Measurements from ENCODE around the gene TAF12. TPM values are rescaled to one million over a fixed set of nuclear protein-coding genes. Genes with fewer than 3 reads are reported as not detected.
"Not testable (repeated sequence)": the region's sequence is repeated elsewhere in the genome, so short reads cannot be mapped to it uniquely, and the experiment has no call there.

Gene TAF12
- polyA plus RNA-seq, 1 experiment: 31.8 TPM

DNA sequence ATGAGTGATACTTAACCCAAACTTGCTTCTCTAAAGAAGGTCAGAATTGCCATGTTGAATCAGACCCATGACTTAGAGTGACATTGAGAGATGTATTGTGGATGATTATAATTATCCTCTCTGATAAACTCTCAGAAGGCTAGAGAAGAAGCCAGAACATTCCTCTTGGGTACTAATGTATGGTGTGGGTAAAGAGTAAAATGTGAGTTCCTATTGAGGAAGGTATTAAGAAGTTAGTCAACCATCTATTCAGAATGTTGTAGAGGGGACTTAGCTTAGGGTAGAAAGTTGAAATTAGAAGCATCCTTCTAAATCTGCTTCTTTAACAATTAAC lies 33.0 kb upstream of the TAF12 start:
- DNase-seq (ENCODE audit: low read depth): no peak
- Histone ChIP-seq H3K27me3 (ENCODE audit: control insufficient read depth, insufficient read depth, low read length) (no peaks in the 10 kb centered on the region), H3K36me3 (ENCODE audit: control insufficient read depth, insufficient read depth, low read length) (no peaks in the 10 kb centered on the region), H3K4me3 (ENCODE audit: low read depth, low read length) (no peak overlapping the region)
- TF ChIP-seq, protein P1, sequence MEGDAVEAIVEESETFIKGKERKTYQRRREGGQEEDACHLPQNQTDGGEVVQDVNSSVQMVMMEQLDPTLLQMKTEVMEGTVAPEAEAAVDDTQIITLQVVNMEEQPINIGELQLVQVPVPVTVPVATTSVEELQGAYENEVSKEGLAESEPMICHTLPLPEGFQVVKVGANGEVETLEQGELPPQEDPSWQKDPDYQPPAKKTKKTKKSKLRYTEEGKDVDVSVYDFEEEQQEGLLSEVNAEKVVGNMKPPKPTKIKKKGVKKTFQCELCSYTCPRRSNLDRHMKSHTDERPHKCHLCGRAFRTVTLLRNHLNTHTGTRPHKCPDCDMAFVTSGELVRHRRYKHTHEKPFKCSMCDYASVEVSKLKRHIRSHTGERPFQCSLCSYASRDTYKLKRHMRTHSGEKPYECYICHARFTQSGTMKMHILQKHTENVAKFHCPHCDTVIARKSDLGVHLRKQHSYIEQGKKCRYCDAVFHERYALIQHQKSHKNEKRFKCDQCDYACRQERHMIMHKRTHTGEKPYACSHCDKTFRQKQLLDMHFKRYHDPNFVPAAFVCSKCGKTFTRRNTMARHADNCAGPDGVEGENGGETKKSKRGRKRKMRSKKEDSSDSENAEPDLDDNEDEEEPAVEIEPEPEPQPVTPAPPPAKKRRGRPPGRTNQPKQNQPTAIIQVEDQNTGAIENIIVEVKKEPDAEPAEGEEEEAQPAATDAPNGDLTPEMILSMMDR (IDR thresholded peaks at IDR 0.05; ENCODE audit: insufficient read depth, low read depth, low read length): no peak
- POLR2A ChIA-PET: no interaction called here
- CTCF ChIA-PET: no interaction called here

DNA sequence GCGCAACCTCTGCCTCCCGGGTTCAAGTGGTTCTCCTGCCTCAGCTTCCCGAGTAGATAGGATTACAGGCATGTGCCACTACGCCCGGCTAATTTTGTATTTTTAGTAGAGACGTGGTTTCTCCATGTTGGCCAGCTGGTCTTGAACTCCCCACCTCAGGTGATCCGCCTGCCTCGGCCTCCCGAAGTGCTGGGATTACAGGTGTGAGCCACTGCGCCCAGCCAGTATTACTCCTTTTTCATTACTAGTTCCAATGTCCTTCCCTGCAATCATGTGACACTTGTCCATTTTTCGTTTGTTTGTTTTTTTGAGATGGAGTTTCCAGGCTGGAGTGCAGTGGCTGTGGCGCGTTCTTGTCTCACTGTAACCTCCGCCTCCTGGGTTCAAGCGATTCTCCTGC lies 30.1 kb upstream of the TAF12 start:
- H3K27me3 ChIP-seq (ENCODE audit: control insufficient read depth, insufficient read depth, low read length); DNase-seq (ENCODE audit: low read depth); CTCF ChIA-PET; H3K36me3 ChIP-seq (ENCODE audit: control insufficient read depth, insufficient read depth, low read length); POLR2A ChIA-PET; H3K4me3 ChIP-seq (ENCODE audit: low read depth, low read length): not testable (repeated sequence)

DNA sequence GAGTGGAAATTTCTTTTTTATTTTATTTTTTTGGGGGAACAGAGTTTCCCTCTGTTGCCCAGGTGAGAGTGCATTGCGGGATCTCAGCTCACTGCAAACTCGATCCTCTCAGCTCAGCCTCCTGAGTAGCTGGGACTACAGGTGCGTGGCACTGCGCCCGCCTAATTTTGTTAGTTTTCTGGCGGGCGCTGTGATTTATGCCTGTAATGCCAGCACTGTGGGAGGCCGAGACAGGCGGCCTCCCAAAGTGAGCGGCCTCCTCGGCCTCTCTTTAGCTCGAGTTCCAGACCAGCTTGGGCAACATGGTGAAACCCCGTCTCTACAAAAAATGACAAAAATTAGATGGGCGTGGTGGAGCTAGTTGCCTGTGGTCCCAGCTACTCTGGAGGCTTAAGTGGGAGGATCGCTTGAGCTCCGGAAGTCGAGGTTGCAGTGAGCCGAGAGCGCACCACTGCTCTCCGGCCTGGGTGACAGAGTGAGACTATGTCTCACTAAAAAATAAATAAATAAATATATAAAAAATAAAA lies 28.4 kb upstream of the TAF12 start:
- CTCF ChIA-PET: interaction anchor here (0.9 to 2.2 kb wide), 3 partner anchors 10 to 206 kb away, joined by 3 to 7 read pairs (median 4); no protein-coding TSS in a partner anchor
- H3K27me3 ChIP-seq (ENCODE audit: control insufficient read depth, insufficient read depth, low read length): no peaks in the 10 kb centered on the region
- no peaks in the 10 kb centered on the region for H3K36me3 ChIP-seq (ENCODE audit: control insufficient read depth, insufficient read depth, low read length)
- TF ChIP-seq, protein P1 (IDR thresholded peaks at IDR 0.05; ENCODE audit: insufficient read depth, low read depth, low read length): no peak
- H3K4me3 ChIP-seq (ENCODE audit: low read depth, low read length): no peak overlapping the region
- no peak for DNase-seq (ENCODE audit: low read depth)
- POLR2A ChIA-PET: interaction anchor here (0.6 kb wide), 1 partner anchor 28 kb away, joined by 8 read pairs; no protein-coding TSS in a partner anchor

GRCh38 chr1:28668956-28669723 lies 26.3 kb upstream of the TAF12 start:
- ChIA-PET POLR2A (interaction anchor here (0.7 to 2.0 kb wide), 2 partner anchors 21 to 67 kb away, joined by 3 to 9 read pairs; partner anchors contain the start of genes RNU11 and YTHDF2), CTCF (interaction anchor here (1.6 kb wide), 1 partner anchor 67 kb away, joined by 5 read pairs; the partner anchor contains the start of gene YTHDF2)
- peak overlapping the region; percentile 88 for H3K4me3 ChIP-seq (ENCODE audit: low read depth, low read length)
- TF ChIP-seq, protein P1 (IDR thresholded peaks at IDR 0.05; ENCODE audit: insufficient read depth, low read depth, low read length): no peak
- no peak for DNase-seq (ENCODE audit: low read depth)
- no peaks in the 10 kb centered on the region for H3K36me3 ChIP-seq (ENCODE audit: control insufficient read depth, insufficient read depth, low read length)
- H3K27me3 ChIP-seq (ENCODE audit: control insufficient read depth, insufficient read depth, low read length): no peaks in the 10 kb centered on the region

DNA sequence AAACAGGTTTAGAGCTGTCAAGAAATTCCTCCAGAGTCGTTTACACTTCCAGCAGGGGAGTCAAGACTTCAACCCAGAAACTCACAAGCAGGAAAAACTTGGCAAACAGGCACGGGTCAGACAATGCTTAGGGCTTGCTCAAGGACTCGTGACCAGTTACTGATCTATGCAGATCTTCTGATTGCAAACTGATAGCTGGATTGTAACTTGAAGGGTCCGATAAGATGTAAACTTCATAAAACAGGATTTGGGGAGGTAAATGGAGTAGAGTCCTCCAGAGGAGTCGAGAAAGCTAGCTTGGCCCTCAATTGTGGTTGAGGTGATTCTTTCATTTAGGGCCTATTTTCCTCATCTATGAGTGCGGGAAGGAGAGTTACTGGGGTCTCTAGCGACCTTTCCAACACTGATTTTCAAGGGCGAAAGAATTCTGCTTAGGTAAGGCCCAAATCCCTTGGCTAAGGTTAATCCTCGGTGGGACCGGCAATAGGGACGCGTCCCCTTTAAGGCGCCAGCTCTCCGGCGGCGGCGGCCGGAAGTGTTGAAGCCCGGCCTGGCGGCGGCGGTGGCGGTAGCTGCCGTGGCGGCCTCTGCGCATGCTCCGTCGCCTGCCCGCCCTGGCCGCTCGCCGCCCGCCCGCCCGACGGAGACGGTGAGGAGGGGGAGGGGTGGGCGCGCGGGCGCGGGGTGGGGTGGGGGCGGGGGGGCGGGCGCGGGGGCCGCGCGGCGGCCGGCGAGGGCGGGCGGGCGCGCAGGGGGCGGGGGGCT lies 25.5 kb upstream of the TAF12 start, which contains the start of gene GMEB1:
Gene GMEB1, plus strand, starts transcription at position 594 of the 765 bp plus-strand sequence. CDS start 14,829 bp downstream, outside the sequence.
- TF ChIP-seq, protein P1 (IDR thresholded peaks at IDR 0.05; ENCODE audit: insufficient read depth, low read depth, low read length): no peak
- Histone ChIP-seq H3K27me3 (ENCODE audit: control insufficient read depth, insufficient read depth, low read length) (no peaks in the 10 kb centered on the region), H3K4me3 (ENCODE audit: low read depth, low read length) (peak within 1 kb of the TSS; percentile 88), H3K36me3 (ENCODE audit: control insufficient read depth, insufficient read depth, low read length) (no peaks in the 10 kb centered on the region)
- ChIA-PET CTCF (interaction anchor here (0.8 to 1.6 kb wide), 3 partner anchors 20 to 209 kb away, joined by 3 to 5 read pairs (median 3); partner anchors contain the start of genes RNU11 and YTHDF2), POLR2A (interaction anchor here (0.7 to 2.0 kb wide), 2 partner anchors 20 to 68 kb away, joined by 3 to 9 read pairs; partner anchors contain the start of genes RNU11 and YTHDF2)
- no peak for DNase-seq (ENCODE audit: low read depth)
